Stimulated activated CD4-positive, alpha-beta T cell treated with anti-CD3 and anti-CD28 coated beads, Interleukin-12 subunit alpha, Interleukin-12 subunit beta, amount 100 ng/mL, for 48 hours (primary cell): Measurements from ENCODE around the gene FSD1.

Experiments used
- DNase-seq, 3 donors: peaks; one replicate each; pipeline ENCODE4 v3.0.0-alpha.2; 2020; ENCODE audit warnings: low read depth in 2 of 3, low spot score in 1 of 3

Gene FSD1

DNA sequence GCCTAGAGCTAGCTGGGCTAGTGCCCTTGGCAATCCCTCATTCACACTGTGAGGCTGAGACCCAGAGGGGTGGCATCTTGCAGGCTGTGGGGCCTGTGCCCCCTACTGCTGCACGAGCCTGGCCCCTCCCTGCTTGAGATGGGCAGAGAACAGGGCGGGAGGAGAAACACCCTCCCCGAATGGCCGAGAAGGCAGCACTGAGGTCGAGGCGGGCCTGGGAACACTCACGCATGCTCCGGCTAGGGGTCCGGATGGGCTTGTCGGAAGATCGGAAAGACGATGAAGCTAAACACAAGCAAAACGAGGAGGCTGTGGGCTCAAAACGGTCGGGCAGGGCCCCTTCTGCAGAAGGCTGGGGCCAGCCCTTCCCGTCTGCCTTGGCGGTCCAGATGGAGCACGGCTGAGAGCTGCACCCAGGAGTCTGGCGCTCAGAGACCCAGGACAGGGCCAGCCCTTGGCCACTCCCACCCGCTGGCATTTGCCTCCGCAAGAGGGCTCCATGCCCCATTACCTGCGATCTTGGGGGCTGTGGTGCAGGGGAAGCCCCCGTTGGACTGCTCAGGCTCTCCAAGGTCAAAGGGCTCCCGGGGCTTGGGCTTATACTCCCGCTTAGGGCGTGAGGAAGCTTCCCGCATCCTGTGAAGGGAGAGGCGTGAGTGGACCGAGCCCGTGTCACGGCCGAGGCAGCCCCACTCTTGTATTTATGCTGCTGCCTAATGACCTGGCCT, 57.9 kb downstream of the FSD1 start:
- DNase-seq = no peak

- DNase-seq = no peak
Measured at GRCh38 chr19:4362831-4363545, 58.6 kb downstream of the FSD1 start.

DNA sequence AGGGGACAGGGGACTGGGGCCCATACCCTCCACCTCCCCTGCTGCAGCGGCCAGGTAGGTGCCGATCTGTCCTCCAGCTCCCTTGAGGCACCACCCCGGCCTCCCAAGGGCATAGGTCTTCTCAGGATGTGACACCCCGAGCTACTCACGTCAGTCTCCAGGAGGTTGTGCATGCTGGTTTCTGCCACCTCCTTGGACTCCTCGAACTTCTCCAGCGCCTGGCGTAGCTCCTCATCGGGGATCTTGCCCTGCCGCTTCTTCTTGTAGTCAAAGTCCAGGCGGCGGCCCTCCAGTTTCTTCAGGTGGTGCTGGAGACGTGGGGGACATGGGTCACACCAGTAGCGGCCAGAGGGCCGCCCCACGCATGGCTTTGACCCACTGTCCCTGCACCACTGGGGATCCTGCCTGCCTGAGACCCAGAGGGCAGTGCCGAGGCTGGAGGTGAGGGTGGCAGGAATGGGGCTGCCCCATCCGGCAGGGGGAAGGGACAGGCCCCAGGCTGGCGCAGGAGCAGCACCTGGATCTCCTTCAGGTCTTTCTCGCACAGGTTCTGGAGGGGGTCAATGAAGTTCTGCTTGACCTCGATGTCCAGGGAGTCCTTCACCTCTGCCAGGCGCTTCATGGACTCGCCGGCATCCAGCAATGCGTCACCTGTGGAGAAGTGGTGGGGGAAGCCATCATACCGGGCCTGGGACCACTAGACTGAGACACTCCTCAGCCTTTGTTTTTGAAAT, 59.3 kb downstream of the FSD1 start:
- no peak for DNase-seq

DNA sequence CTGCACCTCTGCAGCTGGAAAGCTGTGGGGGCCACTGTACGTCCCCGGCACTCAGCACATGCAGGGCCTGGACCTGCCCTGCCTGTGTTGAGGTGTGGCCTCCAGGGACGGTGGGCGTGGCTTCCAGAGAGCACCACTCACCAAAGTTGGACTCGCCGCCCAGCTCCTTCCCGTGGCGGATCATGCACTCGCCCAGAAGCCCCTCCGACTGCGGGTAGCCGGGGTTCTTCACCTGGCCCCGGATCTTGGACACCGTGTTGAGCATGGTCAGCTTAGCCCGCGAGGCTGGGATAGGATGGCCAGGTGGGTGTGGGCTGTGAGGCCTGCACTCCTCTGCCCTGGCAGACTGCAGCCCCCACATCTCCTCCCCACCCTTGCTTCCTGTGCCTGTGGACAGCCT, 60.9 kb downstream of the FSD1 start:
- DNase-seq = no peak

GRCh38 chr19:4365791-4366665, 61.6 kb downstream of the FSD1 start:
- no peak for DNase-seq

- DNase-seq = no peak
Measured at GRCh38 chr19:4366666-4367335, 62.4 kb downstream of the FSD1 start.

DNA sequence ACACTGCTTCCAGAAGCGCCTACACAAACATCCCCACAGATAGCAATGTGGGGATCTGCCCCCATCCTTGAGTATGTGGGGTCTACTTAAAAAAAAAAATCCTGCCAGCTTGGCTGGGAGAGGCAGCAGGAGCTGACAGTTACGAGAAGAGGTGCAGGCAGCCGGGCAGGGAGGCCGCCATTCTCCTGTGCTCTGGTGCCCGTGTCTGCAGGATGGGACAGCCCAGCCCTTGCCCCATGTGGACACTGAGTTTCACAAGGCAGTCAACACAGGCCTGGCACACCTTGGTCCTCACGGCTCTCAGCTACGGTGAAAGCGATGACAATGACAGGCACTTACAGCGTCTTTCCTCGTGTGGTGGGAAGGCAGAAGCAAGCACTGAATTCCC, 62.9 kb downstream of the FSD1 start:
- no peak for DNase-seq

DNA sequence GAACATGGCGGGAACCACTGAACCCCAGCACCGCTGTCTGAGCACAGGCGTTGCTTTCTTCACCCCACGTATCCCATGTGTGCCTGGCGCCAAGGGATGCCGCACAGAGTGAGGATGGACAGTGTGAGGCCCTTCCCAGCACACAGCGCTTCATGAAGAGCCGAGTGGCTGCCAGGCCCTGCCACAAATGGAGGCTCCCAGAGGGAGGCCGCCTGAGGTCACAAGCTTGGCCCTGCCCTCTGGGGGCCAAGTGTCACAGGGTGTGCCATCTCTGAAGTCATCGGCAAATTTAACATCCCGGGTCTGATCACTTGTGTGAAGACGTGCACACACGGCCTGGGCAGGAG, 63.4 kb downstream of the FSD1 start:
- DNase-seq = no peak

- DNase-seq = peak in 1 of 3 donors; percentile 27
Measured at GRCh38 chr19:4368128-4368820, 63.9 kb downstream of the FSD1 start.

GRCh38 chr19:4369109-4369887, 64.9 kb downstream of the FSD1 start:
- peak; percentile 63 to 67 (median 66) for DNase-seq

- peak; percentile 62 to 77 (median 65) for DNase-seq
Measured at GRCh38 chr19:4369888-4370260, 65.5 kb downstream of the FSD1 start.

DNA sequence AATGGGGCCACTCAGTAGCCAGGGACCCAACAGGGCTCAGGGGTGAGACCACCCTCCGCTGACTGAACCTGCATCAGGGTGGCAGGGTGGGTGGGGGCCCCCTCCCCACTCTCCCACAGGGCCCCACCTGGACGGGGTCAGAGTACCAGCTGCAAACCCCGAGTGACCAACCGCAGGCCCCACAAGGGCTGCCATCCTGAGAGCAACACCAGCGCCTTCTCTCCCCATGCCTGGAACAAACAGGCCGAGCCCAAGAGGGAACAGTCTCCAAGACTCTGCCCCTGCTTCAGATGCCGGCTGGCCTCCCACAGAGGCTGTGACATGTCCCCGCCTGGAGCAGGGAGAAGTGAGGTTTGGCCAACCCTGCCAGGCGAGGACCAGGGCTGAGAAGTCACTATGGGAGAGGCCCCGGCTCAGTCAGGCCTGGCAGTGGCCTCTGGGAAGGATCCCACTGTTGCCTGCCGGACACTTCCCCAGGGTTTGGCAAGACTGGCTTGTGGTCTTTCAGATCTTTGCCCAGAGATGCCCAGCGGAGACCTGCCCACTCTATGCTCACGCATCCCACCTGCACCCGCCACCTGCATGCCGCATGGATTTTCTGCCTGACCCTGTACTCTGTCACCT, 66.1 kb downstream of the FSD1 start:
- no peak for DNase-seq

DNA sequence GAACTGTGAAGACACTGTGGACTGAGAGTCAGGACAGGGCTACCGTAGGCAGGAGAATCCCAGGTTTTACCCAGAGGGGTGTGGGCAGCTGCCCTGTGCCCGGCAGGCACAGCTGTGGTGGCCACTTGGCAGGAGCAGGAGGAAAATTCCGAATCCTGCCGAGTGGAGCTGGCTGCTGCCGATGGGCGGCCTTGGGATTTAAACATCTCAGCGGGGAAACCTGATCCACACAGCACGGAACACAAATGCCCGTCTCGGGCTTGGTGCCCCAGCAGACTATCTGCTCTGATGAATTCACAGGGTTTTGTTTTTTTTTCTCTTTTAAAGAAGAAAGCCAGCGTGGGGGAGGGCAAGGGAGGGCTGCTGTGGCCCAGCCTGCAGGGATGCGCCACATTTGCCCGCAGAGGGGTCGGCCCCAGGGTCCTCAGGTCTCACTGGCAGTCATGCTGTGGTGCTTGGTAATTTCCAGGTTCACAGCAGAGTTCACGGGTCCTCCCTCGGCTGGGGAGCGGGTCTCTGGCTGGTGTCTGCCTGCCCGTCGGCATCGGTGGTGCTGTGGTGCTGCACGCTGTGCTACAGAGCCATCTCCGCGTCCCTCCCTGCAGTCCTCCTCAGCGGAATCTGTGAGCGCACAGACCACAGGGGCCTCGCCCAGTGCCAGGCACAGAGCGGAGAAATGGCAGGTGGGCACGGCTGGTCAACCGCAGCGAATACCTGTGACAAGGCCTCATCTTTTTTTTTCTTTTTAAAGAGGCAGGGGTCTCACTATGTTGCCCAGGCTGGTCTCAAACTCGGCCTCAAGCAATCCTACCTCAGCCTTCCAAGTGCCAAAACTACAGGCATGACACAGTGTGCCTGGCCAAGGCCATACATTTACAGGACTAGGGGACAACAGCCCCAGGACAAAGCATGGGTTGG, 67.1 kb downstream of the FSD1 start:
- no peak for DNase-seq

DNA sequence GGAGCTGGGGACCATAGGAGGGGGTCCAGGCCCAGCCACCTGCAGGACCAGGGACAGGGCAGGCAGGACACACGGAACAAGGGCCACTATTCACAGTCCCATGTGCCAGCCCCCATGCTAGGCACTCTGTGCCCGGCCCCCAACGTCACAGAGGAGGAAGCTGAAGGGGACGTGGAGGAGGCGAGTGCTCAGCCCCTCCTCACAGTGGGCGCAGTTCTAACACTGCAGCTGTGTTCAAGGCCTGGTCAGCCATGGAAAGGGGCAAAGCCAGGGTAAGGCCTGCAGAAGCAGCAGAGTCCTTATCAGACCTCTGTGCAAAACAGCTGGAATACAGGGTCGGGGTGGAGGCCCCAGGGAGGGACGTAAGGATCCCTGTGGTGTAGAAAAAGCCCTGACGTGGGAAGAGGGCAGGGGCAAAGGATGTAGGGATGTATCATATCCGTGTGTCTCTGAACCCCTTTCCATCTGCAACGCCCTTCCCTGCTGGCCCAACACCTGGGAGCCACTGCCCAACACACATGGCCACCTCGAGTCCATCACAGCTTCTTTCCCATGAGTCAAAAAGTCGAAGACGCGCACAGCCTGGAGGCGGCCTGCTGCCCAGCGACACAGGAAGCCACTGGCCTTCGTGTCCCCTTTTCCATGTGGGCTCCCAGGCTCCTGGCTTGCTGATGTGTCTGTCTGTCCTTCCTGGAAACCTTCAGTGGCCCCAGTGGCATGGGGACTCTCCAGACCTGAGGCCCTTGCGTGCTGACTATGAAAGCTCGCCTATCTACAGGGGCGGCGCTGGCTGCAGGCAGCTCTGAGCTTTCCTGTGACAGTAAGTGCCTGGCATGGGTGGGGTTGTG, 68.0 kb downstream of the FSD1 start:
- no peak for DNase-seq

- DNase-seq = no peak
Measured at GRCh38 chr19:4373013-4373367, 68.6 kb downstream of the FSD1 start.
